ENCODE measurements around the gene RFTN2.

Gene RFTN2

DNA sequence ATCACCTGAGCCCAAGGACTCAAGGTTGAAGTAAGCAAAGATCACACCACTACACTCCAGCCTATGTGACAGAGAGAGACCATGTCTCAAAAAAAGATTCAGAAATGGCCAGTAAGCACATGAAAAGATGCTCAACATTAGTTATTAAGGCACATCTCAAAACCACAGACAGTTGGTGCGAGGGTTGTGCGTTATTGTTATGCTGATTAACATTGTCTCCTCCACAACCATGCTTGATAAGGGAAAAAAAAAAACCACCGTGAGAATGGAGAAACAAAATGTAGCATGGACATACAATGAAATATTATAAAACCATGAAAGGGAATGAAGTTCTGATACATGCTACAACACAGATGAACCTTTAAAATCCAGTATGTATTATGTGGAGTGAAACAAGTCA, 132.2 kb downstream of the RFTN2 start:
- no peak for DNase-seq

DNA sequence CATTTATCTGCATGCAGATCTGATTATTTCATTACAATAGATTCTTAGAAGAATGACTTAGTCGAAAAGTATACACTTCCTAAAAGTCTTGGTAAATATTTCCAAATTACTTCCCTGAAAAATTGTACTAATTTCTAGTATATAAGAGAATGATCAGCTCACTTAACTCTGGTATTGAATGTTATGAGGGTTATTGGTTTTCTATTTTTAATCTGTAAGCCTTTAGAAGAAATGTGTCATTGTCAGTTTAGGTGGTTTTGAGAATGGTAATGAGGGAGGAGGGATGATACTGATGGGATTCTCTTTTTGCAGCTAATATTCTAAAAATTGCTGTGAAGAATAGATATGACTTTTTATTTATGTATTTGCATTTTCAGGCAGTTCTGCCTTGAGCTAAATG, 135.7 kb downstream of the RFTN2 start:
- DNase-seq = no peak

DNA sequence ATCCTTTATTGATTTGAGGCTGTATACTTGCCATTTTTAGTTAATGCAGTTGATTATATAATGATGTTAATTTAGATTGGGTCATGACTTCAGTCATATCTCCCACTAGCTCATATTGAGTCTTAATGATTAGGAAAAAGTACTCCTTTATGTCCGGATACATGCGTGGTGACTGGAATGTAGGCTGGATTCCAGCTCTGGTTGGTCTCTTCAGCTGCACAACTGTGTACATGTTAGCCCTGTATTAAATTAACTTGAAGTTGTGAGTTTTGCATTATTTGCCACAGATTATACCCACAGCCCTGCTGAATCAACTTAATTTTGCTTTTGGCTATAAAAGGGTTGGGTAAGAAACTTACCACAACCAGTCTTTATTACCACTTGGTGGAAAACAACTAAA, 137.0 kb downstream of the RFTN2 start:
- no peak for DNase-seq

All from RPMI8226 (cell line).